GM12878 (cell line): Measurements from ENCODE around the gene RAD51B. TPM values are rescaled to one million over a fixed set of nuclear protein-coding genes. Genes with fewer than 3 reads are reported as not detected.

Source experiments
- ATAC-seq: fragments of 200-7000 bp; cut with Tn5 transposase; 3 replicates; pipeline ENCODE4 v1.9.1; 2020; ENCODE audit warnings: mild to moderate bottlenecking, moderate library complexity
- BruUV-seq: library from RNA; stranded (reverse); fragments of 400-500 nt; replicated peaks from 2 replicates; lab custom pipeline; 2021; lab: Mats Ljungman, UMichigan
- CTCF ChIA-PET: fragments of 300-600 bp; sonication (Branson Sonifier 250); formaldehyde crosslinking; extraction: SDS; loops from one replicate; lab custom pipeline; 2021; ENCODE audit warnings: inconsistent platforms; lab: Yijun Ruan, JAX
- POLR2A ChIA-PET: fragments of 350-600 bp; formaldehyde crosslinking; extraction: SDS; loops from one replicate; lab custom pipeline; 2021; ENCODE audit warnings: inconsistent platforms; lab: Charles Lee
- RAD21 ChIA-PET: fragments of 300-600 bp; sonication (Branson Sonifier 250); formaldehyde crosslinking; loops from one replicate; lab custom pipeline; 2023; ENCODE audit warnings: antibody characterized with exemption; ENCODE audit not compliant: unreplicated experiment; lab: Charles Lee
- SMC1A ChIA-PET: fragments of 300-600 bp; sonication (Branson Sonifier 250); formaldehyde crosslinking; loops from one replicate; lab custom pipeline; 2023; ENCODE audit not compliant: unreplicated experiment, uncharacterized antibody; lab: Charles Lee
- DNase-seq: peaks from one replicate; pipeline ENCODE4 v3.0.0-alpha.2; 2011; ENCODE audit warnings: low read depth, low spot score
- FAIRE-seq: peaks from 3 replicates; lab custom pipeline; 2011; peaks lifted over from hg19 to GRCh38; lab: Jason Lieb, UNC
- H2AFZ ChIP-seq: 2 replicates; pipeline ENCODE4 v1.6.0; 2011; ENCODE audit warnings: low read depth, low read length, control low read depth; ENCODE audit not compliant: control insufficient read depth
- H3K27ac ChIP-seq: 2 replicates; pipeline ENCODE4 v1.5.1; 2011; ENCODE audit warnings: control low read depth; ENCODE audit not compliant: control insufficient read depth, insufficient read depth
- H3K27me3 ChIP-seq, 2 experiments: replicated peaks in 1 of 2; 2 replicates each; pipeline versions ENCODE4 v1.6.0 to v1.6.1; 2011; ENCODE audit warnings: low read length in 1 of 2; ENCODE audit not compliant: control insufficient read depth in 2 of 2, insufficient read depth in 2 of 2
- H3K36me3 ChIP-seq, 2 experiments: 2 replicates each; pipeline ENCODE4 v1.5.1; 2011; ENCODE audit warnings: low read length in 1 of 2; ENCODE audit not compliant: control insufficient read depth in 2 of 2, insufficient read depth in 2 of 2
- H3K4me1 ChIP-seq: 2 replicates; pipeline ENCODE4 v1.6.1; 2011; ENCODE audit warnings: mild to moderate bottlenecking, low read length, moderate library complexity, mixed read lengths; ENCODE audit not compliant: control insufficient read depth, insufficient read depth
- H3K4me2 ChIP-seq: 2 replicates; pipeline ENCODE4 v1.6.0; 2011; ENCODE audit warnings: control low read depth; ENCODE audit not compliant: control insufficient read depth, insufficient read depth
- H3K4me3 ChIP-seq: fragments of 200-600 bp; sonication (generic); 2 replicates; pipeline ENCODE4 v1.5.1; 2016
- H3K79me2 ChIP-seq: 2 replicates; pipeline ENCODE4 v1.6.0; 2011; ENCODE audit warnings: low read length; ENCODE audit not compliant: control insufficient read depth, insufficient read depth
- H3K9ac ChIP-seq: 2 replicates; pipeline ENCODE4 v1.8.0; 2011; ENCODE audit warnings: low read length, control low read depth, mixed read lengths; ENCODE audit not compliant: control insufficient read depth, insufficient read depth
- H3K9me3 ChIP-seq: replicated peaks from 3 replicates; pipeline ENCODE4 v1.5.1; 2011; ENCODE audit warnings: mild to moderate bottlenecking, low read length; ENCODE audit not compliant: control insufficient read depth, insufficient read depth
- H4K20me1 ChIP-seq: 2 replicates; pipeline ENCODE4 v1.6.0; 2011; ENCODE audit not compliant: control insufficient read depth, insufficient read depth
- ASH2L ChIP-seq: fragments of 300-600, 200-600 bp; sonication (generic); IDR thresholded peaks from 2 replicates; pipeline ENCODE4 v1.6.1; 2017; ENCODE audit warnings: low read depth, mild to moderate bottlenecking, borderline replicate concordance
- CBFB ChIP-seq: IDR thresholded peaks from 2 replicates; pipeline ENCODE4 v1.6.1; 2016; ENCODE audit warnings: antibody characterized with exemption, low read depth
- CBX5 ChIP-seq: sonication (generic); IDR thresholded peaks from 2 replicates; pipeline ENCODE4 v1.6.1; 2016; ENCODE audit warnings: low read depth, moderate library complexity, mild to moderate bottlenecking, inconsistent platforms
- IRF5 ChIP-seq: fragments of 450-650 bp; IDR thresholded peaks from 2 replicates; pipeline ENCODE4 v1.6.1; 2017; ENCODE audit warnings: borderline replicate concordance
- NFYB ChIP-seq: IDR thresholded peaks from 2 replicates; pipeline ENCODE4 v1.6.1; 2011; ENCODE audit warnings: low read depth, mild to moderate bottlenecking, low read length, improper control_type of control experiment, moderate library complexity; ENCODE audit not compliant: insufficient read depth
- NR2C1 ChIP-seq: fragments of 450-650 bp; IDR thresholded peaks from 2 replicates; pipeline ENCODE4 v1.6.1; 2017; ENCODE audit warnings: antibody characterized with exemption, mild to moderate bottlenecking, moderate library complexity
- PBX3 ChIP-seq: IDR thresholded peaks from 2 replicates; pipeline ENCODE4 v1.6.1; 2011; ENCODE audit warnings: mild to moderate bottlenecking, low read depth, low read length, moderate library complexity; ENCODE audit not compliant: insufficient replicate concordance
- POLR2AphosphoS5 ChIP-seq: IDR thresholded peaks from 2 replicates; pipeline ENCODE4 v1.6.1; 2011; ENCODE audit warnings: mild to moderate bottlenecking, low read length, inconsistent platforms
- RELA ChIP-seq: fragments of 450-650 bp; IDR thresholded peaks from 2 replicates; pipeline ENCODE4 v1.8.0; 2014; ENCODE audit warnings: borderline replicate concordance; ENCODE audit not compliant: partially characterized antibody
- SP1 ChIP-seq: IDR thresholded peaks from one replicate; pipeline ENCODE4 v1.6.1; 2011; ENCODE audit warnings: low read depth, low read length
- TBL1XR1 ChIP-seq: IDR thresholded peaks from 2 replicates; pipeline ENCODE4 v1.6.1; 2012; ENCODE audit warnings: low read depth, low read length, improper control_type of control experiment
- USF2 ChIP-seq: IDR thresholded peaks from 2 replicates; pipeline ENCODE4 v1.6.1; 2011; ENCODE audit warnings: low read depth, low read length, improper control_type of control experiment, borderline replicate concordance
- YY1 ChIP-seq: IDR thresholded peaks from 2 replicates; pipeline ENCODE4 v1.6.1; 2011; ENCODE audit warnings: low read depth, mild to moderate bottlenecking, low read length
- ZBTB11 ChIP-seq: fragments of 450-650 bp; formaldehyde crosslinking; IDR thresholded peaks from 2 replicates; pipeline ENCODE4 v1.5.0; 2022; ENCODE audit warnings: mild to moderate bottlenecking, missing genetic modification characterization
- ZSCAN29 ChIP-seq: fragments of 450-650 bp; IDR thresholded peaks from 2 replicates; pipeline ENCODE4 v1.6.1; 2017; ENCODE audit warnings: mild to moderate bottlenecking, moderate library complexity
- ZZZ3 ChIP-seq: IDR thresholded peaks from 2 replicates; pipeline ENCODE4 v1.6.1; 2011; ENCODE audit warnings: low read depth; ENCODE audit not compliant: control insufficient read depth, insufficient read length
- WGBS: methylation state at CpG from one replicate; pipeline ENCODE4 v1.1.6; 2016; ENCODE audit warnings: low lambda C conversion rate; ENCODE audit not compliant: insufficient replicate concordance, insufficient coverage; ENCODE audit errors: missing lambda C conversion rate; 5-methylcytosine and 5-hydroxymethylcytosine counted together
- in situ Hi-C: fragments of 300-500 bp; cut with MboI; formaldehyde crosslinking; loops from 9 replicates; pipeline ENCODE4 v1.14.3; 2018; ENCODE audit warnings: mixed read lengths
- intact Hi-C: fragments of 100-400 bp; cut with micrococcal nuclease; formaldehyde crosslinking; loops from one replicate; pipeline ENCODE4 v1.14.2; 2022; ENCODE audit not compliant: unreplicated experiment
- polyA plus RNA-seq, 11 experiments: library from polyadenylated mRNA; depleted of rRNA in 4 of 11; unstranded in 6 of 11; stranded (reverse) in 5 of 11; fragments of >200 nt; fragmentation: Nextera tagmentation in 4 of 11; fragmentation: Illumina TruSeq in 1 of 11; extraction: Ambion mirVana in 4 of 11; extraction: Trizol in 1 of 11; gene quantifications; 1 replicate in 1 of 11; 2 replicates in 10 of 11; pipeline versions ENCODE4 v1.2.1 to v1.2.3, GENCODE V29; 2011 to 2016; ENCODE audit warnings: inconsistent platforms in 2 of 11, missing spikeins in 2 of 11, low read depth in 1 of 11
- total RNA-seq, 4 experiments: library from RNA; depleted of rRNA in 3 of 4; stranded (reverse); fragments of >200 nt in 3 of 4; fragmentation: Illumina TruSeq in 1 of 4; extraction: Trizol in 1 of 4; gene quantifications; 2 replicates each; pipeline versions ENCODE4 v1.2.1 to v1.2.3, GENCODE V29; 2013 to 2021

Gene RAD51B
- total and polyA plus RNA-seq, 10 of the 15 experiments (the other 5 are each of a cell fraction or from before 2014, with no cell fraction given), result 9.8 to 26.8 (median 21.3) TPM

GRCh38 chr14:68663385-68664076 lies 844.0 kb downstream of the RAD51B start:
- in situ Hi-C loops (no loop called here), intact Hi-C loops (loop anchor here (1.0 to 5.0 kb wide), 4 partner anchors 22 to 261 kb away; no protein-coding TSS in a partner anchor)
- 6% methylated on average over 9 of the region's 9 CpGs for WGBS
- Histone ChIP-seq H3K4me1 (peaks cover 22% of the 10 kb centered on the region), H2AFZ (peak overlapping the region; percentile 80), H3K4me3 (peak overlapping the region; percentile 39; the same call in 1 of the 2 replicates), H3K79me2 (no peaks in the 10 kb centered on the region), H3K9ac (peak overlapping the region; percentile 49; the same call in 1 of the 2 replicates), H3K36me3 (no peaks in the 10 kb centered on the region), H4K20me1 (no peaks in the 10 kb centered on the region), H3K9me3 (no peaks in the 10 kb centered on the region), H3K4me2 (peak overlapping the region; percentile 89), H3K27ac (peak overlapping the region; percentile 66), H3K27me3 (no peaks in the 10 kb centered on the region)
- ChIA-PET RAD21 (interaction anchor here (0.6 to 2.7 kb wide), 18 partner anchors 15 to 944 kb away, joined by 3 to 17 read pairs (median 4); no protein-coding TSS in a partner anchor), POLR2A (interaction anchor here (0.6 to 1.6 kb wide), 12 partner anchors 9 to 390 kb away, joined by 3 to 6 read pairs (median 4); no protein-coding TSS in a partner anchor), SMC1A (interaction anchor here (0.7 to 5.0 kb wide), 38 partner anchors 9 to 730 kb away, joined by 3 to 34 read pairs (median 4); no protein-coding TSS in a partner anchor), CTCF (interaction anchor here (0.8 to 4.5 kb wide), 11 partner anchors 9 to 255 kb away, joined by 3 to 19 read pairs (median 3); no protein-coding TSS in a partner anchor)
- FAIRE-seq (peak; percentile 76), DNase-seq (peak; percentile 77), ATAC-seq (peak; percentile 93)
- no TSS peak for BruUV-seq
- TF ChIP-seq NFYB (no peak), ZBTB11 (no peak), YY1 (0 out of 2 replicates have a peak, but pooled peaks have one; percentile 49), POLR2AphosphoS5 (no peak), PBX3 (peak; percentile 49), ASH2L (no peak), SP1 (peak; percentile 83), RELA (no peak), NR2C1 (no peak), CBFB (peak; percentile 97), CBX5 (no peak), TBL1XR1 (peak; percentile 92), ZSCAN29 (peak; percentile 80), IRF5 (no peak), ZZZ3 (no peak), USF2 (no peak)
